Stimulated activated CD8-positive, alpha-beta memory T cell treated with anti-CD3 and anti-CD28 coated beads, Interleukin-2, amount 100 ng/mL, for 1 hour (primary cell): ENCODE measurements around the gene CADPS2.

Source experiments
- DNase-seq, 2 donors: peaks; one replicate each; pipeline ENCODE4 v3.0.0-alpha.2; 2020; ENCODE audit warnings: low read depth in 2 of 2

Gene CADPS2

DNA sequence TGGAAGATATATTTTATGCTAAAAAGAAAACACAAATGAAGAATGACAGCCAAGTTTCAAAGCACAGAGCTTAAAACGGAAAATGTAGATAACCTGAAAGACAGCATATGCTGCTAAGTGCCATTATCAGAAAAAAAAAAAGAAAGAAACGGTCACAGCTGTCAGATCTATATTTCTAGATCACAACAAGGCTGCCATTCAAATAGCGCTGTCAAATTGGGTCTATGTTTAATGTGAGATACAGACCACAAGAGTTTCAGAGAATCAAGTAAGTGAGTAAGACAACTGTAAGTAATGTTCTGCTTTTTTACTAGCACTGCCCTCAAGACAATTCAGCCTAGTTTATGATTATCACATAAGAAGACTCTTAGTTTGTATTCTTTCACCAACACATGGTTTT lies 117.4 kb downstream of the CADPS2 start:
- DNase-seq = no peak

DNA sequence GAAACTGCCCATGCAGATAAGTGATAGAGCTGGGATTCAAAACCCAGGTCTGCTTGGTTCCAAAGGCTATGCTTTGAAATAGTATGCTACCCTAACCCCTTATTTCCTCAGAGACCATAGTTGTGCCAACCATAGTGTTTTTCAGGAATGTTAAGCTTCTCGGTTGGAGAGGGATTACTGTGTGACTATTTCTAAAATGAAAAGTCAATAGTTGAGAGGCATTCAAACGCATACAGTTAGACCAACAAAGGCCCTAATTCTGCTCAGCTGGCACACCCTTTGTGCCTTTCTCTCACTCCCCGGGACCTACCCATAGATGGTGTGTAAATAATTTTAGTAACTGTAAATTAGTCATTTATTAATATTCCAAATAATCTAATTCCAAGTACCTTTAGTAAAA lies 118.9 kb downstream of the CADPS2 start:
- no peak for DNase-seq

DNA sequence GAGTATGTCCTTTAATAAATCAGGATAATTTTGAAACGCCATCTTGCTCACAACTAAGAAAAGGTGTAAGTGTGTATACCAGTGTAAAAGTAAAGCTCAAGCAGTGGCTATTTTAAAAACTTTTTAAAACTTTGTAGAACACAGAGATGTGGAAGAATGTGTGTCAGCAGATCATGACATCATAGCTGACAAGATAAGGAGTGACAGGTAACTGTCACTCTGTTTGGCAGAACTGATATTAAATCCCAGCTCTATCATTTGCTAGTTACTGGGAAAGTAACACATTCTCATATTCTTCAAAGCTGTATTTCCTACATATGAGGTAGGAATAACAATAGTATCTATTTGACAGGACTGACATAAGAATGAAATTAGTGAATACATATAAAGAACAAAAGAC lies 119.7 kb downstream of the CADPS2 start:
- DNase-seq = no peak

DNA sequence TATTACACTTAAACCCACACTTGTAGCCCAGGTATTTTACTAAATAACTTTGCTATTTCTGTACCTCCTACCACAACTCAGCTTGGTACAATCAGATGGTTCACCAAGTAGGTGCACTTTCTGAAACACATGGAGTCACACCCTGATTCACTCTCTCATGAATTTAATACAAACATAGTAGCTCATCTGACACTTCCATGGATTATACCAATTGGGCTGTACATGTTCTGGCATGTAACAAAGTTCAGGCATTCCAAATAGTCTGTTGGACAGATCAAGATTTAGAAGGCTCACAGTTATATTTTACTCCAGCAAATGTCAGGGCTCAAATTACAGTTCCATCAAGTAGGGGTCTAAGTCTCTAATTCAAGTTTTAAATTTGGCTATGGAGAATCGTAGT lies 121.4 kb downstream of the CADPS2 start:
- DNase-seq = no peak

DNA sequence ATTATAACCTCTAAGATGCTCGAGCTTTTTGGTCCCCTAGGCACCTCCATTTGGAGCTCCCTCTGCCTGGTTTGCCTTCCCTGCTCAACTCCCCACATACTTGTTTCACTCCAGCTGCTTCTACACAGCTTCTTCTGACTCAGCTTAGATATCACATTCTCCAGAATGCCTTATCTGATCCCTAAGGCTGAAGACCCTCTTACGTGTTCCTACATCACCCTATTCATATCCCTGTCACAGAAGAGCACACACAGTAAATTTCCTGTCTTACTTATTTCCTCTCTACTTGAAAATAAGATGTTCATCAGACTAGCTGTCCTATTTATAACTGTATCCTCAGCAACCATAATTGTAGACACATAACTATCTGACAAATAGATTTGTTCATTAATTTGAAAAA lies 122.2 kb downstream of the CADPS2 start:
- DNase-seq = no peak

DNA sequence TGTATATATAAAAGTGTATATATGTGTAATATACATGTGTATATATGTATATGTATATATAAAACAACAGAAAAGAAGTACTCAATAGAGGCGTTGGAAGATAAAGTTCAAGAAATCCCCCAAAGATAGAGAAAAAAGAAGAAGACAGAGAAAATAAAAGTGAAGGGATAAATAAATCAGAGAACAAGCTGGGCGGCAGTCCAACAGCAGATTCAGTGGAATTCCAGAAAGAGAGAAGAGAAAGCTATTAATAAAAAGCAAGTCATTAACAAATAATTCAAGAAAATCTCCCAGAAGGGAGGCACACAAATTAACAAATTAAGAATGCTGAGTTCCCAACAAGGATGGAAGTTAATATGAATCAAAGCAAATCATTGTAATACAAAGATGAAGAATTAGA lies 124.2 kb downstream of the CADPS2 start:
- DNase-seq = no peak

DNA sequence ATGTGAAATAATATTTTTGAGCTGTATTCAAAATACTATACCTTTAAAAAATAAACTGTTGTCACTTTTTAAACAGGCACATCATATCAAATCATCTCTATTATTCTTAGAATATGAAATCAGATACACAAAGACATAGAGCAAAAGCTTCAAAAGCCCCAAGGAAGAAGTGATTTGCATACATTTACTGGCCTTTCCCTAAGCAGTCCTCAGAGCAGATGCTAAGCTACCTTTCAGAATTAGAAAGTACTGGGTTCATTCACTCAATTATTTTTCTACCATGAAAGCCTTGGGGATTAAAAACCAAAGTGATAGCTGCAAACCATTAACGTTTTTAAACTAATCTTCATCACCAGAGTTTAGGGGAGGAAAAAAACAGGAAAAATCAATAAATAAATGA lies 127.8 kb downstream of the CADPS2 start:
- DNase-seq = no peak

DNA sequence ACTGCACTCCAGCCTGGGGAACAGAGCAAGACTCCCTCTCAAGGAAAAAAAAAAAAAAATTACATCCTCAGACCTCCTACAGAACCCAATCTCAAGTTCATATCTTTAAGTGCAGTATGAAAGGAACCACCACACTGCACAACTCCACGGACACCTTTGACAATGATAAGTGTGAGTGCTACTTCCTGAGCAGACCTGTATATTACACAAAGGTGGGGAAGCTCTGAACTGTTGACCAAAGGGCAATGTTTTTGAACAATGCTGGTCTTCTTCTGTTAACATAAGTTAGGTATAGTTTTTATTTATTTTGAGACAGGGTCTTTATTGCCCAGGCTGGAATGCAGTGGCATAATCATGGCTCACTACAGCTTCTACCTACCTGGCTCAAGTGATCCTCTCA lies 129.4 kb downstream of the CADPS2 start:
- no peak for DNase-seq

DNA sequence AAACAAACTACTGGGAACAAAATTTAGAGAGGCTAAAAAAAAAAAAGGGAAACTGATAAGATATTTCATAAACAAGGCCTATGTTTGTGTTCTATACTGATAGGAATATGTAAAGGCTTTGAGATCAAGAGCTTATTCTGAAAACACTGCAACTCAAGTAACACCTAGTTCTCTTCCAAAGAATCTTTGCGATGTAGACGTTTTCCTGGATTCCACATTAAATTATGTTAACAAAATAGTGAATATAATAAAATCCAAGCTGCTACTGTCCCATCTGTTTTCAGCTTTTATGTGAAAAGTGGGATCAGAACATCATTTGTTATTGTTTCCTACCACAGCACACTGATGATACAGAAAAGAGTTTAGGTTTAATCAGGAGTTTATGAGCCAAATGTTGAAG lies 130.6 kb downstream of the CADPS2 start:
- no peak for DNase-seq

DNA sequence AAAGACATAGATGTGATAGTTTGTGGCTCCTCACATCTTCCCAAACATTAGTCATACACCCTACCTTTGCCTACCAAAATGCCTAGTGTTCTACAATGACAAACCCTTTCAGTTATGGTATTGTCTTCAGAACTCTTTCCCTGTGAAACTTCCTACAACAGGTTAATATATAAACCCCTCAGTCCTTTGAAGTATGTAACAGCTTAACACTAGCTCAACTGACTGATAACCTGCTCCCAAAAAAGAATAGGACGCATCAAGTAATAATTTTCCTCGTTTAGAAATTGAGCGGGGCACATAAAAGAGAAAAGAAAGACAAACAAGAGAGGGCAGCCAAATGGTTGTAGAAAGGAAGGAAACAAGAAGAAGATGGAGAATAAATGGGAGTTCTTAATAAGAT lies 133.7 kb downstream of the CADPS2 start:
- DNase-seq = no peak

DNA sequence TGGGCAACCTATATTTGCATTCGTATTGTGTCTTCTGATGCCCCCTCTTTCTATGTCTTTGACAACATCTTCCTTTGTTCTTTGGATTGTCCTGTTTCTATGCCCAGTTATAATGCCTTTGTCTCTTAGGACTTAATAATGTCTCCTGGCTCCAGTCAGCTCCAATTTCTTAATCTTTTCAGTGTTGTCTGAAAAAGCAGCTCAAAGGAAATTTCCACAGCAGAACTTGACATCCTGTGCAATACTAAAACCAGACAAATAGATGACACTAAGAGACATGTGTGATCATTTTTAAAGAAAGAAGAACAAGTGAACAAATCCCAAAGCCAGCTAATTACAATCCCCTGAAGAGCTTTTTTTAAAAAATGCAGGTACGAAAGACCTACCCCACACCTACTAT lies 135.9 kb downstream of the CADPS2 start:
- no peak for DNase-seq

DNA sequence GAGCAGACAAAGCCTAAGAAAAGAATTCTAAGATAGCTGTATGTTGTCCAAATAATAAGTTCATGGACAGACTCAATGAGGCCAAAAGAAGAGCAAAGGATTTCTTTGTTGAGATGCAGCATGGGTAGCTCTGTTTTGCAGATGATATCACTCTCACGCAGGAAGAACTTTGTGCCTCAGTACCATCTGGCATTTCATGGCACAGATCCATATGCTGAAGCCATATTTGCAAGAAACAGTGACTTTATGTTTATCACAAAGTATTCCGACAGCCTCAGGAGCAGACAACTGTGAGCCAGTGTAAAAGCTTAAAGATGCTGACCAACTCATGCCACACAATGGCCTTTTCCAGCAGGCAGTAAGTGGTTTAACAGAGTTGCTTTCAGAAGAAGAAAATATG lies 138.1 kb downstream of the CADPS2 start:
- DNase-seq = no peak

DNA sequence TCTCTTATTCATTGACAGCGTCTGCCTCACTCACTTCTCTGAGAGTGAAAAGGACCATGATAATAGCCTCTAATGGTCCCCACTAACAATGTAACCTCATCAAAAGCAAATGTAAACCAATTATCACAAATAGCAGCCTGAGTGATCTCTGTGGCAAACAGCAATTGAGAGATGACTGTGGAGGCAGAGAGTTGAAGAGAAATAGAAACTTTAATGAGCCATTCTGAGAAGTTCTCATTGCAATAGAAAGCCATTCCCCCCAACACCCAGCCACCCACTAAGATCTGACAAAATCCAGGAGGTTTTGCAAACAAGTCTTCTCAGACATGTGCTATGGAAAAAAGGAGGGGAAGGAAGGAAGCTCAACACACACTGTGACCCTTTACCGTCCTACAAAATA lies 139.3 kb downstream of the CADPS2 start:
- no peak for DNase-seq

DNA sequence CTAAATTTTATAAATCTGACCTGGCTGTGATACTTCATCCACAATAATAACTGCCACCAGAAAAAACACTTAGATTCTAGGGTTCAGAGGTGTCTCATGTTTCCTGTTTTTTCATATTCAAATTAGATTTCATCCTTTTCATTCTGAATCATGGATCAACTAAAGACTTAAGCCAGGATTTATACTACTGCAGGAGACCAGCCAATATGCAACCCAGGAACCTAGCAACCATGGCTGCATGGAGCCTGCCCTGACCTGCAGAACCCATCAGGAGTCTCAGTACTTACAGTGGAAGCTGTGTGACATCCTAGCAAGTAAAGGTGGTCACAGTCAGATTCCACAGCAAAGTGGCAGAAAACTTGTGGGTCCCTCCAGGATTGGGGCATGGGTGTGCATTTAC lies 143.0 kb downstream of the CADPS2 start:
- no peak for DNase-seq

DNA sequence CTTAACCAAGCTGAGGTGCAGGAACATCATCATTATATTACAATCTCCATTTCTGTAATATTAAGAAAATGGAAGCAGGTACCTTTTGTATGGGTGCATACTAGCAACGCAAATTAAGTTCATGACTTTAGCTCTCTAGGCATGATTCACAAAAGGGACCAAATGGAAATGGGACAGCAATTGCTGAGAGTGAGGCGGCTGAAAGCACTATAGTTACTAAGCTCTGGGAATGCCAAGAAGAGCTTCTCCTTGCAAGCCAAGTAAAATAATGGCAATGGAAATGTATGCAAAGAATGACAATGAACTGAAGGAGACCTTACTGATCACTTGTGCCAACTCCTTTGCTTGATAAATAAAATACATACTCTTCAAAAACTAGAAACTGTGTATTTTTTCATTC lies 147.3 kb downstream of the CADPS2 start:
- DNase-seq = no peak

DNA sequence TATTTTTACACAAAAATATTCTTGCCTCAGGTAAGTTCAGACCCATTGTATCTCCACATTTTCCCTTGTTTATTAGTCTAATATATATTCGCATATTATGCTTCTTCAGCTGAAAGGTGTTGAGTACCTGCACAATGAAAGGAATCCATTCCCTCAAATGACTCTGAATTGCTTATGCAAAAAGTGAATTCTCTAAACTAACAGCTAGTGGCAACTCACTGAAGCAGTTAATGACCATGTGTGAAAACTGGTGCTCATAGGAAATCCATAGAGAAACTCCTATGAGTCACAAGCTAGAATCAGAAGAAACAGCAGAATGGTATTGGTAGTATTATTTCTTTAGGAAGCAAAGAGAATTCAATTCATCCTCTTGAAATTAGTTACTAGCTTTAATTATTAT lies 150.1 kb downstream of the CADPS2 start:
- no peak for DNase-seq

DNA sequence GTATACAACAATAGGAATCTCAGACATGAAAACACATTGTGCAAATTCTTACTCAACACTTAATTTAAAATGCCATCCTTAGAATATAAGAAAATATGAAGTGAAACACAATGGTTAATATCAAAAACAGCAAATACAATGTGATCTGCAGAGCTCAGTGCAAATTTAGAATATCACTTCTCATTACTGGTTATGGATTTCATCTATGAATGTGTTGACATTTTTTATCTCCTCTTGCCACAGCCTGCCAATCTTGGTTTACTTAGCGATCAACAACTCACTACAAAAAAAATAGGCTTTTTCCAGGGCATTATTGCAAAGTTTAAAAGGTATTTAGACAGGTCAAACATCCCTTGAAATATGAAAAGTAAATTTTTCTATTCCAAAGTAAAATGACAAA lies 158.5 kb downstream of the CADPS2 start:
- DNase-seq = no peak

DNA sequence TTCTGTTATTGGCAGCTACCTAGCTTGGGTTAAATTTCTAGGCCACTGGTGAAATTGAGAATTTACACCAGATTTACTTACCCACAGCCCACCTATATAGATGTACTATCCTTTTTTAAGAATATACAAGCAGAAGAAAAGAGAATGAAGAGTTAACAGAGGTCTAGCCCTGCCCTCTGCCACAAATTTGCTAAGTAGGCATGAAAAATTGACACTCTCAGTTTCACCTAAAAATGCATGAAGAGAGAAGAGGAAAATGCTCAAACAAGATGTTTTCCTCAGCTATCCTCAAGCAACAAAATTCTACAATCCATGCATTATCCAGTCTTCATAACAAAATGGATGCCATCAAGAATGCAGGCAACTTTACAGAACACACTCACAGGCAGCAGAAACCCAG lies 158.9 kb downstream of the CADPS2 start:
- no peak for DNase-seq

DNA sequence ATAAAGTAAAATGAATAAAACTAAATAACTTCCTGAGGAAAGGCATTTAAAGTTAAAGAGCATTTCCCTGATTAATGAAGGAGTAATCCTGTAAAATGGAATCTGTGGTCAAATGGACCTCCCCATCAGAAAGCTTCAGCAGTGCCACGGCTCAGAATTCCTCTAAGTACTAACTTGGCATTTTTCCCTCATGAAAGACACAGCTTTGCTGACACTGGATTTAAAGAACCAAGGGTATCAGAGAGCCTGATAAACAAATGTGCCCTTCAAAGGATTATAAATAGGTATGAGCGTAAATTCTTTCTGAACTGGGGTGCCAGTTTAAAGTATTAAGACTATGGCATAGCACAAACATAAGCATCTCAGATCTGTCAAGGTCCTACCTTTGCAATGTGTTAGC lies 159.4 kb downstream of the CADPS2 start:
- no peak for DNase-seq

DNA sequence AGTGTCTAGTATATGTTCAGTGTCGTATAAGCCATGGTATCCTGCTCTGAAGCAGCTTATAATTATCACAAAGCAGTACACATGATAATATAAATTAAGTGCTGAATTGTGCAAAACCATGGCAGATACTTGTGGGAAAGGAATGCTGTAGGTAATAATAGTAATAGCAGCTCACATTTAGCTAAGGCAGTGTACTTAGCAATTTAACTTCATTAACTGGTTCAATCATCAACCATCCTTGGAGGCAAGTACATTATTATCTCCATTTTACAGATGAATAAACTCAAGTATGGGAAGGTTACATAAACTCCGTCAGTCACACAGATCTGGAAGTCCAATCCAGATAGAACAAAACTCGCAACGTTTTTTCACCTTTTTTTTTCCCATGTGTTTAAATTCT lies 161.9 kb downstream of the CADPS2 start:
- DNase-seq = no peak

DNA sequence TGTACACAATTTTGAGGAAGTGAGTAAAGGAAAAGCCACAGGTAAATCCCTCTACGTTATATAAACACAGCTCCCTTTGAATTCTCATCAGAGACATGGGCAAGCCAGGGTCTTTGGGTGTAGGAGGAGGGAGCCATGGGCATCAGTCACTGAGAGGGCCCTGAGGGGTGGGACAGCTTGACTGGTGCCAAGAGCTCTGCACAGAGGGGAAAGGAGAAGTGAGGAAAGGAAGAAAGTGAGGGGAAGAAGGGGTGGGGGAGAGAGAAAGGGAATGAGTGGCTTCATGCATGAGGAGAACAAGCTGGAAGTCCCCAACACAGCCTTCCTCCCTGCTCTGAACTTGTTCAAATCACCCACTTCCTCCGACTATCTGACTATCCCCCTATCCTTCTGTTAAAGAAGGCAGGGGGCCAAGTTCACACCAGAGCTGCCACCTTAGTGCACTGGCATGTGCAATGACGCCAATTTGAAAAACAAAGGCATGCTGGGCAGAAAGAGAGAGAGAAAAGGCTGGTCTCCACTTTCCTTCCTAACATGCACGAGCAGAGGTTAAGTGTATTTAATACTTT lies 167.2 kb downstream of the CADPS2 start:
- no peak for DNase-seq

DNA sequence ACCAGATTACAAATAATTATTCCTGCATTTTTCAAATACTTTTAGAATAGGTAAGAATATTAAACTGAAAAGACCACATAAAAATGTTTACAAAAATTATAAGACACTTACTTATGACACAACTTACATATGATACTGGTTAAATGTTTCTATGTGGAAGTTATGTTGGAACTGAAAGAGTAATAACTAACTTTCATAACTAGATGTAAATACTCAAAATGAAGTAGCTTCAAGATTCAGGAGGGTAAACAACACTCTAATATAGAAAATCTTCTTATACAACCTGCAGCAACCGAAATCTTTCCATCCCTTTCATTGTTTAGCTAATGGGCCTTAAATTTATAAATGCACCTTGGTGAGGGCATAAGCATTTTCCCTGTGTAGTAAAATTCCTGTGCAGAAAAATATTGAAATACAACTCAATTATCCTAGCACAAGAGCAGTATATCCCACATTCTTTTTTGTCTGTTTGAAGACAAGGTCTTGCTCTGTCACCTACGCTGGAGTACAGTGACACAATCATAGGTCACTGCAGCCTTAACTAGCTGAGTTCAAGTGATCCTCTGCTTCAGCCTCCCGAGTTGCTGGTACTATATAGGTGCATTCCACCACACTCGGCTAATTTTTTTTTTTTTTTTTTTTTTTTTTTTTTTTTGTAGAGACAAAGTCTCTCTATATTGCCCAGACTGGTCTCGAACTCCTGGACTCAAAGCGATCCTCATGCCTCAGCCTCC lies 168.7 kb downstream of the CADPS2 start:
- no peak for DNase-seq

DNA sequence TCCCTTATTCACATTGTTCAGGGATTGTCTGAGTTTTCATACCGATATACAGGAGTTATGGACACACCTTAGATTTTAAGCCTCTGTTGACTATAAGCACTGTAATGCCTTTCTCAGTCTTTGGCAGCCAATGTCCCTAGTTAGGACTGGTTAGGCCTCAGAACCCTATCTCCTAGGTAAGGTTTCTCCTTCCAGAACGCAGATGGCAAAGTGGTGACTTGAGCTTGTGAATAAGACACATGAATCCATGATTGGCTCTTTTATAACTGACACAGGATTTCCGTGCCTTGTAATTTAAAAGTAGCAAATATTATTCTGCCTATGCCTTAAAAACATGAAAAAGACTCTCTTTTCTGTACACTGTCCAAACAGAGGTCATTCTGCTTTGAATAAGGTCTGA lies 171.1 kb downstream of the CADPS2 start:
- no peak for DNase-seq

DNA sequence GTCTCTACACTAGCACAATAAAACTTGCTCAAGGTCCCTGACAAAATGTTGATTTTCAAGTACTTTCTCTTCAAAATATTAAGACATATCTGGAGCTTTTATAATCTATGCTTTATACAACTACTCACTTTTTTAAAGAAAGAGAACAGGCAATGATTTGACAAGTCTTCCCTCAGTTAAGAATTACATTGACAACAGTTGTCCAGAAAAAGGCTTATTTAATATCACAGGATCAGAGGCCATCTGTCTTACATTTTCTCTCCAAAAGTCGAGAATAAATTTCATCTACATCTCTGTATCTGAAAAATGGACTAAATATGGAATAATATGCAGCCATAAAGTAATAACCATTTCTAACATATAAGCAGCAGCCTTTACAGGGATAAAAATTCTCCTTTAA lies 175.3 kb downstream of the CADPS2 start:
- no peak for DNase-seq
